ENCODE results near the gene TTLL11. TPM values are rescaled to one million over a fixed set of nuclear protein-coding genes. Genes with fewer than 3 reads are reported as not detected.

TTLL11 gene
- total and polyA plus RNA-seq, 8 donors, result 3.4 to 7.5 (median 5.5) TPM

DNA sequence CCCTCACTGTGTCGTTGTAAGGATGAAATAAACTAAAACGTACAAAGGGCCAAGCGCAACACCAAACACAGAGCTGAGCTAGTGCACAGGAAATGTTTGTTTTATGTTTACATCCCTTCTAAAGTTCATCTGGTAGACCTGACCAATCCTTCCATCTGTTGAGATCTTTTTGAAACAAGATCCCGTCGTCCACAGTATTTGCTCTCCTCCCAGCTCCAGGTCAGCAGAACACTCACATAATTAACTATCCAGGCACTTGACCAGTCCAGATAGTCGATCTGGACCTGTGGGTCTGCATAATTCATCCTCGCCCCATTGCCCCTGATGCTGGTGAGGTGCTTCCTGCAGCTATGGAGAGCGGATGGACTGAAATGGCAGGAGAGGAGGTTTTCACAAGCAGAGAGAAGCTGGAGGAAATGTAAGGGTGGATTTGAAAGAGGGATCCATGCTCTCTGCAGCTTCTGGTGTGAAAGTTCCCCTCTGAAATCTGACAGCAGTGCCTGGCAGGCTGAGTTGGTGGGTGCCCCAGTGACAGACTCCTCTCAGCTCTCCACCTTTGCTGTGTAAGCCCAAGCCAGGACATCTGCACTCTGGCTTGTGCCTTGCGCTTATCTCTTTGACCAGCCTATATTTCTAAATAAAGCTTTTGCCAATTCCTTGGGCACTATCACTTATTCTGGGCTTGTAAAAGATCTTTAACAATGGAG is 102.4 kb downstream of the TTLL11 start:
- Histone ChIP-seq H3K27ac (peak overlapping the region in 1 of 4 donors; percentile 25), H3K4me3 (no peak overlapping the region), H3K36me3 (no peaks in the 10 kb centered on the region), H3K4me1 (peaks cover 7 to 14% (median 13%) of the 10 kb centered on the region in 3 donors), H3K9me3 (no peaks in the 10 kb centered on the region), H3K27me3 (no peaks in the 10 kb centered on the region)
- peak in 2 of 4 donors; percentile 40 to 52 for ATAC-seq
- no peak for DNase-seq
- intact Hi-C loops (cut with DNase I), result loop anchor here (5.0 to 10.0 kb wide), 3 partner anchors 56 to 443 kb away; no protein-coding TSS in a partner anchor
- TF ChIP-seq, protein P1, sequence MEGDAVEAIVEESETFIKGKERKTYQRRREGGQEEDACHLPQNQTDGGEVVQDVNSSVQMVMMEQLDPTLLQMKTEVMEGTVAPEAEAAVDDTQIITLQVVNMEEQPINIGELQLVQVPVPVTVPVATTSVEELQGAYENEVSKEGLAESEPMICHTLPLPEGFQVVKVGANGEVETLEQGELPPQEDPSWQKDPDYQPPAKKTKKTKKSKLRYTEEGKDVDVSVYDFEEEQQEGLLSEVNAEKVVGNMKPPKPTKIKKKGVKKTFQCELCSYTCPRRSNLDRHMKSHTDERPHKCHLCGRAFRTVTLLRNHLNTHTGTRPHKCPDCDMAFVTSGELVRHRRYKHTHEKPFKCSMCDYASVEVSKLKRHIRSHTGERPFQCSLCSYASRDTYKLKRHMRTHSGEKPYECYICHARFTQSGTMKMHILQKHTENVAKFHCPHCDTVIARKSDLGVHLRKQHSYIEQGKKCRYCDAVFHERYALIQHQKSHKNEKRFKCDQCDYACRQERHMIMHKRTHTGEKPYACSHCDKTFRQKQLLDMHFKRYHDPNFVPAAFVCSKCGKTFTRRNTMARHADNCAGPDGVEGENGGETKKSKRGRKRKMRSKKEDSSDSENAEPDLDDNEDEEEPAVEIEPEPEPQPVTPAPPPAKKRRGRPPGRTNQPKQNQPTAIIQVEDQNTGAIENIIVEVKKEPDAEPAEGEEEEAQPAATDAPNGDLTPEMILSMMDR (IDR thresholded peaks at IDR 0.05), result no peak
- FAIRE-seq, result no peak
- WGBS, 2 donors, result 70 to 76% methylated on average over 9 of the region's 9 CpGs

DNA sequence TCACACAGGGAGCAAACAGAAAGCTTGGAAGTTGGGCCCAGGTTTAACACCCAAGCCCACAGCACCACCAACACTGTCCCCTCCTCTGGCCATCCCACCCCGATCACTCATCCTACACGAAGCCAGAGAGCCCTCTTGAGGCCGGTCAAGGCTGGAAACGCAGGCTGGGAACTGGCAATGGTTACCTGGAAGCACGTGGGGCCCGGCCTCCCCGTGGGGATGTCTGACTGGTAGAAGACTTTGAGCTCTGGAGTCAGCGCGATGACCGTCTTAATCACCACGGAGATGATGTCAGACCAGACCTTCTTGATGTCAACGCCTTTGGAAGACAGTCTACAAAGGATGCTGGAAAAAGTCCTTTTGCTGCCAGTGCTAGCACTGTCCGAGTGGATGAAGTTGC is 104.1 kb downstream of the TTLL11 start:
- H3K9me3 ChIP-seq, result no peaks in the 10 kb centered on the region
- no peaks in the 10 kb centered on the region for H3K36me3 ChIP-seq
- no peak overlapping the region for H3K27ac ChIP-seq
- ATAC-seq (no peak), FAIRE-seq (no peak), DNase-seq (no peak)
- intact Hi-C loops (cut with DNase I), result loop anchor here in 1 of 3 donors (5.0 kb wide), 1 partner anchor 302 kb away; no protein-coding TSS in a partner anchor
- peaks cover 7 to 14% (median 13%) of the 10 kb centered on the region in 3 donors for H3K4me1 ChIP-seq
- no peaks in the 10 kb centered on the region for H3K27me3 ChIP-seq
- TF ChIP-seq, protein P1 (IDR thresholded peaks at IDR 0.05), result no peak
- no peak overlapping the region for H3K4me3 ChIP-seq
- 84% methylated on average over 13 of the region's 13 CpGs for WGBS, 2 donors

DNA sequence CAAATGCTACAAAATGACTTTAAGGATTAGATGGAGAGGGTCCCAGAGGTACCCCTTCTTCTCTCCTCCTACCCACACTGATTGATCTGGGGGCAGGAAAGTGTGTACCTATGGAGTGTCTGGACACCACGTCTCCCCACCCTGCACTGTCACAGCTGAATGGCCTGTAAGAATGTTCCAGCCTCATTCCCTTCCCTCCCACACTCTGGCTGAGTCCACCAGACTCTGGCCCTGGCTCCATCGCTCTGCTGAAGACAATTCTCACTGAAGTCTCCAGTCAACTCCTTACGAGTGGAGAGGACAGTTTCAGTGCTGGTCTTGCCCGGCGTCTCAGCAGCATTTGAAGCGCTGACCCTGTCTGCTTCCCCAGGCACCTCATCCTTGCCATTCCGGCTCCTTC is 105.8 kb downstream of the TTLL11 start:
- no peak for ATAC-seq
- 93 to 94% methylated on average over 7 of the region's 7 CpGs for WGBS, 2 donors
- no peak for FAIRE-seq

DNA sequence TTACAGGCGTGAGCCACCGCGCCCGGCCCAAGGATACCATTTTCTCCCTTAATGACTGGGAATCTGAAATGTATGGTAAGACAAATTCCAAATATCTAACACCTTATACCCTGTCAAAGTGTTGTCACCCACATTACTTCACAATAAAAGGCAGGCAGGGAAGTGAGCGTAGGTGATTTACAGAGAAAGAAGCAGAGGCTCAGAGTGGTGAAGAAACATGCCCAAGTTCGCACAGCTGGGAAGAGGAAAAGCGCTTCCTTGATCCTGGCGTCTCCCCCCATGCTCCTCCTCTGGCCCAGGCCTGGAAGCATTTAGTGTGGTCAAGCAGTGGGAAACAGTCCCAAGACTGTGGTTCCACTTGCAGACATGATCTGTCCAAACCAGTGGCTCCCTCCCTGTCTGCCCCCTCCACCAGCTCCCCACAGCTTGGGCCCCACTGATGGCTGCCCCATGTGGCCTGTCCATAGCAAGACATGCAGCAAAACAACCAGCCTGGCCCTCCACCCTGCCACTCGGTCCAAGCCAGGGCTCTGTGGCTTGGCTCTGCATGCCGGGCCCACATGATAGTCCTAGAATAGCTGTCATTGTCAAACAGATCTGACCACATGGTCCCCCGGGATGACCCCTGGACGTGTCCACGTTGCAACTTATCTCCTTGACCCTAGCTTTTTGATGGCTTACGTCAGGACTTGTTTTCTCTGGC is 107.2 kb downstream of the TTLL11 start:
- intact Hi-C loops (cut with DNase I), result loop anchor here in 1 of 3 donors (5.0 kb wide), 1 partner anchor 299 kb away; no protein-coding TSS in a partner anchor
- Histone ChIP-seq H3K4me1 (peaks cover 0 to 3% (median 1%) of the 10 kb centered on the region in 3 donors), H3K27ac (no peak overlapping the region), H3K27me3 (no peaks in the 10 kb centered on the region), H3K9me3 (no peaks in the 10 kb centered on the region), H3K4me3 (no peak overlapping the region), H3K36me3 (no peaks in the 10 kb centered on the region)
- no peak for FAIRE-seq
- TF ChIP-seq, protein P1 (IDR thresholded peaks at IDR 0.05), result no peak
- 87 to 95% methylated on average over 14 of the region's 14 CpGs for WGBS, 2 donors
- DNase-seq, result peak in 1 of 6 donors; percentile 44
- ATAC-seq, result peak in 1 of 4 donors; percentile 28

More for the DNA sequence above, 105.8 kb downstream of the TTLL11 start:
- H3K36me3 ChIP-seq, result no peaks in the 10 kb centered on the region
- TF ChIP-seq, protein P1 (IDR thresholded peaks at IDR 0.05), result no peak
- intact Hi-C loops (cut with DNase I), result loop anchor here in 1 of 3 donors (5.0 kb wide), 1 partner anchor 300 kb away; no protein-coding TSS in a partner anchor
- DNase-seq, result no peak
- no peak overlapping the region for H3K27ac ChIP-seq
- no peaks in the 10 kb centered on the region for H3K9me3 ChIP-seq
- H3K4me3 ChIP-seq, result no peak overlapping the region
- H3K27me3 ChIP-seq, result no peaks in the 10 kb centered on the region
- H3K4me1 ChIP-seq, result peaks cover 7 to 14% (median 11%) of the 10 kb centered on the region in 3 donors

Data from pancreas (tissue), 10 donors.